GM18909 (cell line): ENCODE data around the gene SRGAP3.

ENCODE experiments used
- ATAC-seq: cut with Tn5 transposase; IDR thresholded peaks from one replicate; pipeline ENCODE4 v1.9.1; 2021; ENCODE audit warnings: mild to moderate bottlenecking; ENCODE audit not compliant: unreplicated experiment, poor library complexity

Gene SRGAP3

DNA sequence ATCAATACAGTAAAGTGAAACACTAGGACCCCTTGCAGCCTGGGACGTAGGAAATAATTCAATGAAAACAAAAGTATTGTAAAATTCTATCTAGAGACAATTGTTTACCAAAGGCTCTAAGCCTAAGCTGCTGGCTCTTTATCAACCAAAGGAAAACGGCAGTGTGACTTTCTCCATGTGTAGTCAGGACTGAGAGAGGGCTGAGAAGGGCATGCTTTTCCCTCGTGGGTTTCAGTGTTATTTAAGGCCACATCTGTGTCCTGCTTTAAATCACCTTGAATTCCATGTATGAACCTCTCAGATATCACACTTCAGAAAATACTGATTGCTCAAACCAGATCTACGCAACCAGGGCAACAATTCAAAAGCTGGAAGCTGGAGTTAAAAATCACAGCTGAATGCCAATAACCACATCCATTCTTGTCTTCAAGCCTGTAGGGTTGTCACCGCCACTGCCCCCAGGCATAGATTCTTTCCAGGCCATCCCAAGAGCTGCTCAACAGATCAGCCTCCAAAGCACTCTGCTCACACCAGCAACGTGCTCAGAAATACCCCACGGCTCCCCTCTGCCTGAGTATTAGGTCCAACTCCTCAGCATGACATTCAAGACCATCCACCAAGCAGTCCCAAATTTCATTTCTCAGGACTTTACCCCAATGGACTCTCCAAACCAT lies 124.0 kb downstream of the SRGAP3 start:
- no peak for ATAC-seq

DNA sequence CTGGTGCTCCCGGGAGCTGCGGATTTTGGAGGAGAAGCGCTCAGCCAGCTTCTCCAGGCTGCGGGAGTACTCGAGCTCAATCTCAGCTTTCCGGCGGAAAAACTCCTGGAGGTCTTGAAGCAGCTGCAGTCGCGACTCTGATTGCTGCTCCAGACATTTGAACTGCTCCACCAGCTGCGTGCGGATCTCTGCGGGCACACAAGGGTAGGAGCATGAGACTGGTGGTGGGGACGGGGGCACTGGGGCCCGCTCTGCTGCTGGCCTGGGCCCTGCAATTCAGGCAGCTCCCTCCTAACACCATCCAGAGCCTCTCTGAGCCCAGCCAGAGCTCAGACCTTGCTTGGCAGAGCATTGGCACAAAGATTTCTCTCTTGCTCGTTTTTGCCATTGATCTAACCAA lies 124.7 kb downstream of the SRGAP3 start:
- ATAC-seq, result no peak

DNA sequence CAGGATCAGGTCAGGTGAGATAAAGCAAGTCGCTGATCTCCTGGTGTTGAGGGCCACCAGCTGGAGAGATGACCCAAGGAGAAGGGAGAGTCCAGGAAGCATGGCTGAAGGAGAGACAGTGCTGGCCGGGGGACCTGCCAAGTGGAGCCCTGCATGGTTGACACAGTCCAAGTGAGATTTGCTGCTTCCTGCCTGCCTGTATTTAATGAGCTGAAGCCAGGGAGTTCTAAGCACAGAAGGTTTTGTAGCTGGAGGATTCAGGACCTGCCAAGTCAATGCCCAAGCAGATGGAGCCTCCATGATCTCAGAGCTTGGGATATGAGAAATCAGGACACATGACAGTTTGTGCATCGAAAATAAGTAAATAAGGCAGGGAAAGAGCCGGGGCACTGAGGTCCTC lies 125.6 kb downstream of the SRGAP3 start:
- no peak for ATAC-seq

DNA sequence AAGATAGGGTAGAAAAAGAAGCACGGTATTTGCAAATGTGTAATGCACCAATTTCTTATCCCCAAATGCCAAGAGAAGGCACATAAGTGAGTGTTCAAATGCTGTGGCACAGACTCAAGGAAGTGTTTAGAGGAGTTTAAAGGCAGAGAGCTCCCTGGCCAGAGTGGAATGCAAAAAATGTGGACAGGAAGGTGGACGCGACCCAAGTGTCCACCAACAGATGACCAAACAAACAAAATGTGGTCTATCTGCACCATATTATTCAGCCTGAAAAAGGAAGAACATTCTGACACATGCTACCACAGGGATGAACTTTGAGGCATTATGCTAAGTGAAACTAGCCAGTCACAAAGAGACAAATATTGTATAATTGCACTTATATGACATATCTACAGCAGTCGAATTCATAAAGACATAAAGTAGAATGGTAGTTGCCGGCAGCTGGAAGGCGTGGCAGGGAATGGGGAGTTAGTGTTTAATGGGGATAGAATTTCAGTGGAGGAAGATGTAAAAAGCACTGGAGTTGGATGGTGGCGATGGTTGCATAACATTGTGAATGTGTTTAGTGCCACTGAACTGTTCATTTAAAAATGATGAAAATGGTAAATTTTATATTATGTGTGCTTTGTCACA lies 126.6 kb downstream of the SRGAP3 start:
- no peak for ATAC-seq

DNA sequence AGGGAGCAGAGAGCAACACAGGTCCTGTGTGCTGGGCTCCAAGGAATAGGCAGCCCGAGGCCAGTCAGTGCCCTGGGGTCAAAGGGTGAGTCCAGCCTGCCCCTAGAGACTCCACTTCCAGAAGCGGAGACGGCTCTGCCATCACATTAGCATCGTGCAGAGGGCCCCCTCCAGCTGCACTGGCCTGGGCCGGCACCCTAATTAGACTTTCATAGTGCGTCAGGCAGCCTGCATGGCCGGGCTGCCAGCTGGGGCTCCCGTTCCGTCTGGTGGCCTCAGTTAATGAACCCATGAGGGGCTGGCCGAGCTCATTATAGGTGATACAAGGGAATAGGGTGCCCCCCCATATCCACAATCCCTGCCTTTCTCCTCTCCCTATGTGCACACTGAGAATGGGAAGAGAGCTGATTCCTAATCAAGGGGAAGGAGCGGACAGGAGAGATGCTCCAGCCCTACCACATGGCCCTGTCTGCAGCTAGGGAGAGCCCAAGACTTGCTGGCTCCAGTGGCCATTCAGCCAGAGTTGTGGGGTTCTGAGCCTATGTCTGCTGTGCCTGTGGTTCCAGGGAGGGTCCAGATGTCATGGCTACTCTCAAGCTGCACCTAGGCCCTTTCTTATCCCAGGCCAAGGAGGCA lies 128.0 kb downstream of the SRGAP3 start:
- ATAC-seq, result no peak

DNA sequence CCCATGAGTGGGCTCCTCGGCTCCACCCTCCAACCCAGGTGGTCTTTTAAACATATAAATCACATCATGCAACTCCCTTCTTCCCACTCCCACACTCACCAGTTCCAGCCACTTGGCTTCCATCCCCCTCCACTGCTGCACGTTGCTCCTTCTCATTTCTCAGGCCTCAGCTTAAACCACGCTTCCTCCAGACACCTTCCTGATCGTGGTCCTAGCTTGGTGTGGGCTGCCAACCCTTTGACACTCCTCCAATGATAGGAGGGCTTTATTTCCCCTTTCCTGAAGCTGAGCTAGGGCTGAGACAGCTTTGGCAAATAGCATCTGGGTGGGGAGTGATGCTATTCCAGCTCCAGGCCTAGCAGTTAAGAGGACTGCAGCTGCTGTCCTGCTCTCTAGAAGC lies 130.1 kb downstream of the SRGAP3 start:
- ATAC-seq, result no peak

DNA sequence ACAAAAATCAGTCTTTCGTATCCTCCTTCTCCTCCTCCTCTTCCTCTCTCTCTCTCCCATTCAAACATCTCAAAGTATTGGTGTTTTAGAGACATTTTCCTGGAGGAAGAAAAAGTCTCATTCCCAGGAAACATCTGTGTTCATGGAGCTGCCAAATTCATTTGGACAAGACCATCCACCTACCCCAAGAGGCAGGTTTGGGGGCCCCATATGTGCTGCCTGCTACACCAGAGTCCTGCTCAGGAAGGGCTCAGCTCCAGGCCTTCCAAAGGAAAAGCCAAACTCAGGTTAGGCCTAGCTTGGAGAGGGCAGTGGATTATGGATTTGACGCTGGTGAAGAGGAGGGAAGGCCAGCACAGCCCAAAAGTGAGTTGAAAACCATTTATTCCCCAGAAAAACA lies 131.2 kb downstream of the SRGAP3 start:
- ATAC-seq, result no peak

DNA sequence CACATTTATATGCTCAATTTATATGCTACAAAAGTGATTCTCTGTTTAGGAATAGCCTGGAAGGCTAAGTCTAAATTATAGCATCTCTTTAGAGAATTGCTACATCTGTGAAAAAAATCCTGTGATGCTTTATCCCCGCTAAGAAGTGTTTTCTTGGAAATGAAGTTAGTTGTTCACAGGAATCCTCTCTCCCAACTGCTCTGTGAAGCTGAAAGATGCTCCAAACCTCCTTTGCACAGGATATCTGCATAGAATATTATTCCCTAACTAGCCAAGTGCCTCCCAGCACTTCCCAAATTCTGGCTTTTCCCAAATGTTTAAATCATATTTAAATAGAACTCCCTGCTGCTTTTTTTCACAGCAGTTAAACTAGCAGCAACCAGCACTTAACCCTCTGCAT lies 132.2 kb downstream of the SRGAP3 start:
- no peak for ATAC-seq

DNA sequence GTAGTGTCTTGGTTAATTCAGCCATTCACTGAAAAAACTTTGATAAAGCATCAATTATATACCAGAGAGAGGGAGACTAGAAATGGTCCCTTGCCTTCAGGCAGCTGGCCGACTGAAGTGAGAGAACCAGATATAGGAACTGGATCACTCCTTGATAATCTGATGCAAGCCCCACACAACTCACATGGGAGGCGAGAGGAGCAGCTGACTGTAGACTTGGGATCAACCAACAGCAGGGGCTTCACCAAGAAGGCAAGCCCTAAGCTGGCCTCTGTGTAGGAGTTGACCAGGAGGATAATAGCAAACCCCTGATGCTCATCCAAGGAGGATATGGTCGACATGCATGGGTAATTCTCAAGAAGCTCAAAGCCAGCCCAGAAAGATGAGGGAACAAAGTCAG lies 133.1 kb downstream of the SRGAP3 start:
- ATAC-seq, result no peak

DNA sequence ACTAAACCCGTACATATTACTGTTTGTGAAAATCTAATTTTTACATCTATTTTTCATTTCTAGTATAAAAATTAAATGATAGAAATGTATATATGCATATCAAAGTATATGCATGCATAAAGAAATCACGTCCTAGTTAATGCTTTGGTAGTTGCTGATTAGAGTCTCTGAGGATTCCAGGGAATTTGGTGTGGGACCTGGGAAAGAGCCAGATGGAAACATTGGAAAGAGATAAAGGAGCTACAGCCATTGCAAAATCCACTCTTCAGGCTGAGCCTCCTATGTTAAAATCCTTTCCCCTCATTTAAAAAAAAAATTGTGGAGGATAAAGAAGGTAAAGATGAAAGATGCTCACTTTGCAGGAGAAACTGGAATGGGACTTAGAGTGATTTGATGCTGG lies 134.1 kb downstream of the SRGAP3 start:
- no peak for ATAC-seq

DNA sequence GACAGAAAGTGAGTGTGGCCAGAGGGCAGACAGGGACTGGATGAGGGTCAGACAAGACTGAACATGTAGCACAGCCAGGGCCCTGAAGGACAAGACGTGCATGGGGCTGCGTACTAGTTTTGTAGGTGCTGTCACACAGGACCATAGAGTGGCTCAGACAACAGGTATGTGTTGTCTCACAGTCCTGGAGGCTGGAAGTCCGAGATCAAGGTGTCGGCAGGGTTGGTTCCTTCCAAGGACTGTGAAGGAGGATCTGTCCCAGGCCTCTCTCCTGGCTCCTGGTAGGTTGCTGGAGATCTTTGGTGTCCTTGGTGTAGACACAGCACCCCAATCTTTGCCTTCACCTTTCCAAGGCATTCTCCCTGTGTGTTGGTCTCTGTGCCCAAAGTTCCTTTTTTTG lies 136.4 kb downstream of the SRGAP3 start:
- ATAC-seq, result no peak

DNA sequence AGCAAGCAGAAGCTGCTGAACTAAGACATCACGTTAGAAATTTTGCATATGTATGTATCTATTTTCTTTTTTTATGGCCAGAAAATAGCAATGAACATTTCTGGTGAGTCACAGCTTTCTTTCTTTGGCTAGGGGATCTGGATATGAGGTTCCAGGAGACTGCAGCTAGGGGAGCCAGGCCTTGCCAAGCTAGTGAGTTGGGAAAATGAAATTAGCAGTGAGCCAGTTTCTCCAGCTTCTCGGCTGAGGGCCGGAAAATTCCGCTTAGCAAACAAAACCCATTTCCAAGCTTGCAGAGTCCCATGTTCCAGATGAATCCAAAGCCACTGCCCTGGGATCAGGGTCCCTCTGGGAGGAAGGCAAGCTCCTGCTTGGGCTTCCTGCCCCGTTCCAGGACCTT lies 137.6 kb downstream of the SRGAP3 start:
- no peak for ATAC-seq

DNA sequence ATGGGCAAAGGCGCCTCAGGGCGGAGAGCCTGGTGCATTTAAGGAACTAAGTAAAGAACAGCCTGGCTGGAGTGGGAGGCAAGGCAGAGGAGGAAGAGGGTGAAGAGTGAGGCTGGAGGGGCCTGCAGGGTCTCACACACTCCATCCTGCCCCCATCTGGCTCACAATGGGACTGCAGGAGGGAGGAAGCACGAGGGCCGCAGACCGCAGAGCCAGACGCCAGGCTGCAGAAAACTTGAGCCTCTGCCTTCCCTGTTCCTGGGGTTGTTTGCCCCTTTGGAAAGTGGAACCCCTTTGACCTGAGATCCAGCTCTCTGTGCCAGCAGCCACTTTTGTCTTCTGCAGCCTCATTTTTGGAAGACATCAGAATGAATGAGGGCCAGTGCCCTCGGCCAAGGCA lies 138.0 kb downstream of the SRGAP3 start:
- ATAC-seq, result no peak

DNA sequence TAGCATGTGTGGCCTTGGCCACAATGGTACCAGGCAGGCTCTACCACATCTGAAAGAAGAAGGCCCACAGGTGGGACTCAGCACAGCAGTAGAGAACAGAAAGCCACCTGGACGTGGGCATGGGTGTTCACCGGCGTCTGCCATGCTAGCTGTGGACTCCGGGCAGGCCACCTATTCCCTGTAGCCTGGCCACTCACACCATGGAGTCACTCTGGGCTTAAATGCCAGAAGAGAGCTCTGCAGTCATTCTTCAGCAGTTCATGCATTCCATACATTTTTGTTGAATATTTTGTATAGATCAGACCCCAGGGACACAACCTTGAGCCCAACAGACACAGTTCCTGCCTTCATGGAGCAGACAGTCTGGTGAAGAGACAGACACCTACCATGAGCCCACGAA lies 138.6 kb downstream of the SRGAP3 start:
- no peak for ATAC-seq

DNA sequence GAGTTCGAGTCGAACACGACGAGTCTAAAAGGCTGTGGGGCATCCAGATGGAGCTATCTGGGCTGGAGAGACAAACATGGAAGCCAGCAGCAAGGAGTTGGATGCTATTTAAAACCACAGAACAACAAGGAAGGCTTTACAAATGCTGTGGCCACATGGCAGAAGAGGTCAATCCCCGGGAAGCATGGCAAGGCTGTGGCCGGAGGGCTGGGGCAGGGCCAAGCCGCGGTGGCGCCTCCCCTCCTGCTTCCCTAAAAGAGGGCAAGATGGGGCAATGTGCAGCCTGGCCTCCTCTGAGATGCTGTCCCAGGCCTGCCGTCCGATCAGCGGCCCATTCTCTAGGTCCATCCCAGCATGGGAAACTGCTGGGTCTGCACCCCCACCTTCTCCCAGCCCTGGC lies 139.1 kb downstream of the SRGAP3 start:
- no peak for ATAC-seq

DNA sequence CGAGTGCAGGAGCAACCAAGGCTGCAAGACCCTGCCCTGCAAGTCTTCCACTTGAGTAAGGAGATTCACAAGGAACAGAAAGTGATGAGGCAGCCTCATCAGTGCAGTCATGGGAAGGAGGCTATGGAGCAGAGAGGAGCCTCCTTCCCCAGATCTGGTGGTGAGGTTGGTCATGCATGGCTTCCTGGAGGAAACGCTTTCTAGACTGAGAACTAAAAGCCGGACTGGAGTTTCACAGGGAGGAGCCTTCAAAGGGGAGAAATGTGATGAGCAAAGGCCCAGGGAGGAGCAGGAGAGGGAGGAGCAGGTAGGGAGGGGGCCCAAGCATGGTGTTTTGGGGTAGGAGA lies 139.9 kb downstream of the SRGAP3 start:
- ATAC-seq, result no peak

DNA sequence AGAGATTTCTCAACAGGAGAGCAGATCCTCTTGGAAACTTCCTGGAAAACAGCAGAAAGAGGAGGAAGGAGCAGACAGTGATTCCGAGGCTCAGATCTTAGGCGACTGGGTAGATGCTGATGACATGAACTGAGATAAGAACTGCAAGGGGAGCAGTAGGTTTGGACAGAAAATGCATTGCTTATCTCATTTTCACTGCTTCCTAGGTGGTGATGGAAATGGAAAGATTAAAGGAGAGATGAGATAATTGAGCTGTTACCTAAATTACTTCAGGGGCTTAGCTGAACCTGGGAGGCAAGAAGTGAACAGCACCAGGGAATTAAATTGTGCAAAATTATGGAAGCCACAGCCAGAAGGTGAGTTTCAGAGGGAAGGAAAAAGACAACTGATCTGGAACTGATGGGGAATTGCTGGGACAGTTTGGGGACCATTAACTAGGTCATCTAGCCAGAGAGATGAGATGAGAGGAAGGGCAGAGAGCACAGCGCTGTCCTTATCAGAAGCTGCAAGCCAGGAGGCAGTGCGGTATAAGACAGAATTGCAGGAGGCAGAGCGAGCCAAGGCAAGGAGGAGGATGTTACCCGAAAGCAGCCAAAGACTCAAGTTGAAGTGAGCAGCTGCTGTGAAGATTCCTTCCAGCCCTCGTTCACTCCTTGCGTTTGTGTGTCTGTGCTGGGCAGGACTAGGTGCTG lies 140.4 kb downstream of the SRGAP3 start:
- ATAC-seq, result no peak

DNA sequence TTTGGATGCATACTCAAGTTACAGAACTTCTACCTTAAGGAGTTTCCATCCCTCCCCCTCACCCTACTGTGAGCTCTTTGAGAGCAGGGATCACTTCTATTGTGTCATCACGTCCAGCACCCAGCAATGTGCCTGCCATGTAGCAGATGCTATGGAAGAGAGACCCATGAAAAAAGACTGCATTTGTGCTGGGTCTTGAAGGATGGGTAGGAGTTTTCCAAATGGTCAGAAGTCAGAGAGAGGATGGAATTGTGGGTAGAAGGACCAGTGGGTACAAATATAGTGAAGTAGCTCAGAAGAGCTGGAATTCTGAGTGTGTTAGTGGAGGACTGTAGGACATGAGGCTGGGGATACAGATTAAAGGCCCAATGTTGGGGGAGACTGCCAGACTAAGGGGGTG lies 141.7 kb downstream of the SRGAP3 start:
- no peak for ATAC-seq

DNA sequence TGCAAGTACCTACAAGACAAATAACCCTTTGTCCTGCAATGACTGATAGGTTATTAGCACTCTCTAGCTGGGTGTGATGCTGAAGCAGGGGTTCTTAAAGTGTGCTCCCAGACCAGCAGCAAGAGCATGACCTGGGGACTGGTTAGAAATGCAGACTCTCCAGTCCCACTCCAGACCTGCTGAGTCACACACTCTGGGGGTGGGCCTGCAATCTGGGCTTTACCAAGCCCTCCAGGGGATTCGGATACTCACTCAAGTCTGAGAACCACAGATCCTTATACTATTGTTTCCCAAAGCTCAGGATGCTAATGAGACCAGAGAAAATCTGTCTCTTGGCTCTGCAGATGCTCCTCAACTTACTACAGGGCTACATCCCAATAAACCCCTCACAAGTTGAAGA lies 144.0 kb downstream of the SRGAP3 start:
- ATAC-seq, result no peak

DNA sequence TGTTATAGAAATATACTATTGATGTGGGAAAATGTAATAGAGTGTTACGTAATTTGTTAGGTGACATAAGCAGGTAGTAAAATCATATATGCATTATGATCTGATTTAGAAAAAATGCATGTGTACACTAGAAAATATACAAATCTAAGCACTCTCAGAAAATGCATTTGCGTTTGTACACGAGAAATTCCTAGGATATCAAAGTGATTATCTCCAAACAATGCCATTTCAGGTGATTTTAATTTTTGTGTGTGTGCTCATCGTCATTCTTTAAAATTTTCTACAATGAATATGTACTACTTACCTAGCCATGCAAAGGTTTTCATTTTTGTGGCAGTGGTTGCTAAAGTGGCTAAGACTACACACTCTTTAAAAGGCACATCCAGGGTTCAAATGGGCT lies 145.3 kb downstream of the SRGAP3 start:
- no peak for ATAC-seq

DNA sequence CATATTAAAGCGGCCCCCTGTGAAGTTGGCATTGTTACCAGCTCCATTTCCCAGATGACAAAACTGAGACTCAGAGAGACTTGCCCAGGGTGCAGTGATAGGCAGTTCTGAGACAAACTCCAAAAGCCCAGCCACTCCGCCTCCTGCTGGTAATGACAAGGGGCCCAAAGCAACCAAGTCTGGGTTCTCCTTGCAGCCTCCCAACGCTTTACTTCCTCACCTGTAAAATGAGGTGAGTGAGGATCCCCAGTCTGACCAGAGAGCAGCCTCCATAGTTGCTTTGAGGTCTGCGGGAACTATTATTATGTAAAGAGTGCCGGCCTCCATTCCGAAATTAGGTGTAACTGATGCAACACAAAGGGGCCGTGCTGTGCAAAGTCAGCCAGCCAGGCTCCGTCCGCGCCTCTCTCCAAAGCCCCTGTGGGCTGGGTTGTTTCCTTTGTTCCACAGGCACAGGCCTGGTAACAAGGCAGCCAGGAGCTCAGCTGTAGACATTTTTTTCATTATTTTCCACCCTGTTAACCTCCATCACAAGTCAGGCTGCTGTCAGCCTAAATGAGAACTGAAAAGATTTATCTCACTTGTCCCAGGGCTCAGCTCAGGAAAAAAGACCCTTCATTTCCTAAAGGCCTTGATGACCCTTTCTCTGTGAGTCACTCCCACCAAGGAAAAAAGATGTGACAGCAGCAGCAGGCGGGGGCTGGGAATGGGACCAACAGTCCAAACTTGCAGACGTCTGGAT lies 147.0 kb downstream of the SRGAP3 start:
- no peak for ATAC-seq
